Ovary (tissue), 9 donors: ENCODE data around the gene HOXB9. TPM values are rescaled to one million over a fixed set of nuclear protein-coding genes. Genes with fewer than 3 reads are reported as not detected.

Experiments
- DNase-seq, 5 donors: peaks; one replicate each; pipeline ENCODE4 v3.0.0-alpha.2; 2019 to 2020
- H3K27ac ChIP-seq, 2 donors: fragments of 200-600 bp; one replicate each; pipeline versions ENCODE4 v1.5.1 to v1.8.0; 2019 to 2022
- H3K27me3 ChIP-seq: fragments of 200-600 bp; one replicate; pipeline ENCODE4 v1.8.0; 2022
- H3K36me3 ChIP-seq: fragments of 200-600 bp; sonication (generic); one replicate; pipeline ENCODE4 v1.5.1; 2019
- H3K4me1 ChIP-seq: one replicate; pipeline ENCODE4 v1.8.1; 2013; ENCODE audit warnings: mild to moderate bottlenecking, moderate library complexity; ENCODE audit not compliant: insufficient read depth
- H3K4me3 ChIP-seq: fragments of 200-600 bp; sonication (generic); one replicate; pipeline ENCODE4 v1.5.1; 2017
- H3K9me3 ChIP-seq, 2 donors: fragments of 200-600 bp in 1 of 2; sonication (generic) in 1 of 2; one replicate each; pipeline versions ENCODE4 v1.5.1 to v1.8.1; 2013 to 2019; ENCODE audit warnings: mild to moderate bottlenecking in 1 of 2, moderate library complexity in 1 of 2
- CTCF ChIP-seq, 3 donors: fragments of 450-650 bp in 2 of 3; fragments of 200-600 bp in 1 of 3; IDR thresholded peaks; one replicate each; pipeline versions ENCODE4 v1.5.1 to v1.8.0; 2016 to 2022; ENCODE audit warnings: antibody characterized with exemption in 3 of 3, mild to moderate bottlenecking in 1 of 3
- EP300 ChIP-seq: sonication (generic); formaldehyde crosslinking; IDR thresholded peaks from one replicate; pipeline ENCODE4 v1.6.1; 2017; ENCODE audit warnings: antibody characterized with exemption
- POLR2A ChIP-seq: fragments of 450-650 bp; IDR thresholded peaks from one replicate; pipeline ENCODE4 v1.6.1; 2017; ENCODE audit warnings: antibody characterized with exemption, mild to moderate bottlenecking, moderate library complexity
- WGBS, 3 donors: extraction: QIAGEN DNeasy Blood & Tissue Kit in 1 of 3; methylation state at CpG; one replicate each; pipeline versions ENCODE4 v1.1.5 to v1.1.7; 2013 to 2017; 5-methylcytosine and 5-hydroxymethylcytosine counted together
- intact Hi-C, 4 donors: fragments of 100-400 bp; cut with DNase I; formaldehyde crosslinking; loops; one replicate each; pipeline versions ENCODE4 v1.11.0 to v1.15.1; 2022 to 2023
- polyA plus RNA-seq, 2 donors: library from polyadenylated mRNA; stranded (reverse); fragments of 200-250 nt in 1 of 2; fragments of 350-450 nt in 1 of 2; fragmentation: Illumina TruSeq in 1 of 2; extraction: RNeasy Lipid Tissue Mini Kit (QIAGEN cat#74804) in 1 of 2; gene quantifications; one replicate each; pipeline ENCODE4 v1.2.3, GENCODE V29; 2013 to 2014
- total RNA-seq, 7 donors: library from RNA; depleted of rRNA in 2 of 7; stranded (reverse); fragments of >200 nt in 2 of 7; fragmentation: NEBNext Ultra II Directional in 3 of 7; extraction: Animal tissue kit (Norgen Biotek cat#: 25700) in 3 of 7; gene quantifications; one replicate each; pipeline versions ENCODE4 v1.1.0 to v1.2.4, GENCODE V29; 2016 to 2023
- donor health status: DM: no; HTN: no; CAD: no; lungs with moderate emphysema.
- donor health status: DM: no; HTN: no; CAD: no.
- donor health status: Bipolar disorder and iron deficiency.
- donor health status: DM: yes; HTN: yes; CAD: no.
- donor health status: DM: no; HTN: no; CAD: no.
- donor health status: DM: yes; HTN: yes; CAD: no.

The HOXB9 gene
- total and polyA plus RNA-seq, 9 donors = 0.10 to 0.36 (median 0.12) TPM; not detected in 4

GRCh38 chr17:48578616-48579470 is 47.3 kb downstream of the HOXB9 start:
- Histone ChIP-seq H3K36me3 (no peaks in the 10 kb centered on the region), H3K4me3 (peak overlapping the region; percentile 35), H3K4me1 (no peaks in the 10 kb centered on the region), H3K27me3 (peaks cover 8% of the 10 kb centered on the region), H3K27ac (no peak overlapping the region), H3K9me3 (no peaks in the 10 kb centered on the region)
- TF ChIP-seq EP300 = no peak
- no peak for TF ChIP-seq POLR2A
- no peak for TF ChIP-seq CTCF (IDR thresholded peaks at IDR 0.05)
- DNase-seq = no peak
- intact Hi-C loops = no loop called here
- WGBS, 3 donors = 7 to 13% (median 10%) methylated on average over 42 to 43 of the region's 43 CpGs

- peak in 1 of 5 donors; percentile 32 for DNase-seq
- WGBS, 3 donors = 2 to 3% (median 2%) methylated on average over 26 to 58 of the region's 58 CpGs
- intact Hi-C loops = no loop called here
- Histone ChIP-seq H3K9me3 (no peaks in the 10 kb centered on the region), H3K36me3 (no peaks in the 10 kb centered on the region), H3K27ac (no peak within 1 kb of the TSS), H3K4me3 (peak within 1 kb of the TSS; percentile 35), H3K4me1 (no peaks in the 10 kb centered on the region), H3K27me3 (peaks cover 8% of the 10 kb centered on the region)
- TF ChIP-seq POLR2A = no peak
- TF ChIP-seq EP300 = no peak
- no peak for TF ChIP-seq CTCF (IDR thresholded peaks at IDR 0.05)
These were observed 48.1 kb downstream of the HOXB9 start, which contains the start of gene HOXB4 for GRCh38 chr17:48577946-48578615. Gene HOXB4 (minus strand): TSS chr17:48578350. CDS start chr17:48578319, 31 bp downstream.

GRCh38 chr17:48577330-48577945 is 48.7 kb downstream of the HOXB9 start:
- Histone ChIP-seq H3K4me3 (peak overlapping the region; percentile 35), H3K27ac (no peak overlapping the region), H3K36me3 (no peaks in the 10 kb centered on the region), H3K27me3 (peaks cover 8% of the 10 kb centered on the region), H3K4me1 (no peaks in the 10 kb centered on the region), H3K9me3 (no peaks in the 10 kb centered on the region)
- intact Hi-C loops = no loop called here
- TF ChIP-seq EP300 (no peak), CTCF (IDR thresholded peaks at IDR 0.05) (no peak), POLR2A (no peak)
- 4 to 10% (median 4%) methylated on average over 12 to 19 of the region's 19 CpGs for WGBS, 3 donors
- no peak for DNase-seq

- no peaks in the 10 kb centered on the region for H3K36me3 ChIP-seq
- peak overlapping the region; percentile 35 for H3K4me3 ChIP-seq
- no peak for TF ChIP-seq POLR2A
- TF ChIP-seq EP300 = no peak
- no peak for TF ChIP-seq CTCF (IDR thresholded peaks at IDR 0.05)
- no peaks in the 10 kb centered on the region for H3K9me3 ChIP-seq
- no peak overlapping the region for H3K27ac ChIP-seq
- intact Hi-C loops = no loop called here
- WGBS, 3 donors = 5 to 12% (median 8%) methylated on average over 43 of the region's 43 CpGs
- H3K4me1 ChIP-seq = no peaks in the 10 kb centered on the region
- peaks cover 2% of the 10 kb centered on the region for H3K27me3 ChIP-seq
- DNase-seq = no peak
These were observed 49.5 kb downstream of the HOXB9 start for GRCh38 chr17:48576479-48577309.
